Pancreas (tissue), 10 donors: ENCODE results near the gene LDLRAD1. TPM values are rescaled to one million over a fixed set of nuclear protein-coding genes. Genes with fewer than 3 reads are reported as not detected.

Experiments used
- ATAC-seq, 4 donors: fragments of 200-7000 bp; cut with Tn5 transposase; one replicate each; pipeline versions ENCODE4 v1.8.0 to v1.9.1; 2020; ENCODE audit warnings: mild to moderate bottlenecking in 4 of 4, moderate library complexity in 4 of 4
- DNase-seq, 6 donors: peaks; one replicate each; pipeline ENCODE4 v3.0.0-alpha.2; 2020
- FAIRE-seq: peaks from 2 replicates; lab custom pipeline; 2012; peaks lifted over from hg19 to GRCh38; lab: Jason Lieb, UNC
- H3K27ac ChIP-seq, 4 donors: fragments of 200-600 bp; sonication (generic); 1 replicate in 3 of 4; 2 replicates in 1 of 4; pipeline versions ENCODE4 v1.5.0 to v1.8.0; 2020
- H3K27me3 ChIP-seq, 4 donors: fragments of 200-600 bp; one replicate each; pipeline ENCODE4 v1.8.0; 2021
- H3K36me3 ChIP-seq, 3 donors: fragments of 200-600 bp; sonication (generic) in 1 of 3; one replicate each; pipeline versions ENCODE4 v1.5.0 to v1.8.0; 2020 to 2021
- H3K4me1 ChIP-seq, 3 donors: fragments of 200-600 bp; one replicate each; pipeline ENCODE4 v1.8.0; 2021
- H3K4me3 ChIP-seq, 4 donors: fragments of 200-600 bp; sonication (generic) in 2 of 4; one replicate each; pipeline versions ENCODE4 v1.5.0 to v1.8.0; 2020 to 2021
- H3K9me3 ChIP-seq, 4 donors: fragments of 200-600 bp; one replicate each; pipeline ENCODE4 v1.8.0; 2021
- WGBS, 2 donors: extraction: QIAGEN DNeasy Blood & Tissue Kit; methylation state at CpG; one replicate each; pipeline ENCODE4 v1.1.7; 2013; 5-methylcytosine and 5-hydroxymethylcytosine counted together
- intact Hi-C, 3 donors: fragments of 100-400 bp; cut with DNase I; formaldehyde crosslinking; loops; one replicate each; pipeline versions ENCODE4 v1.11.1 to v1.14.2; 2022
- polyA plus RNA-seq, 2 donors: library from polyadenylated mRNA; stranded (reverse); fragments of 200-250 nt; gene quantifications; one replicate each; pipeline ENCODE4 v1.2.3, GENCODE V29; 2013
- total RNA-seq, 6 donors: library from RNA; stranded (reverse); fragmentation: NEBNext Ultra II Directional in 4 of 6; extraction: Animal tissue kit (Norgen Biotek cat#: 25700) in 4 of 6; gene quantifications; one replicate each; pipeline versions ENCODE4 v1.2.1 to v1.2.4, GENCODE V29; 2021 to 2023
- TF ChIP-seq, protein P1 (sequence below), 4 donors: fragments of 200-600 bp; sonication (generic) in 3 of 4; IDR thresholded peaks; one replicate each; pipeline versions ENCODE4 v1.5.0 to v1.8.0; 2021; ENCODE audit warnings: antibody characterized with exemption in 4 of 4
- donor health status: healthy with polysubstance abuse.
- donor health status: DM: no; HTN: no; CAD: no; lungs with moderate emphysema.
- donor health status: DM: no; HTN: no; CAD: no.
- donor health status: control.
- donor health status: control.
- donor health status: Bipolar disorder and iron deficiency.
- donor health status: DM: yes; HTN: yes; CAD: no.
- donor health status: DM: no; HTN: no; CAD: no.
- donor health status: DM: no; HTN: no; CAD: no.
- donor health status: DM: yes; HTN: yes; CAD: no.

Gene LDLRAD1
- total and polyA plus RNA-seq, 8 donors: 0.08 to 0.29 (median 0.19) TPM; not detected in 3

DNA sequence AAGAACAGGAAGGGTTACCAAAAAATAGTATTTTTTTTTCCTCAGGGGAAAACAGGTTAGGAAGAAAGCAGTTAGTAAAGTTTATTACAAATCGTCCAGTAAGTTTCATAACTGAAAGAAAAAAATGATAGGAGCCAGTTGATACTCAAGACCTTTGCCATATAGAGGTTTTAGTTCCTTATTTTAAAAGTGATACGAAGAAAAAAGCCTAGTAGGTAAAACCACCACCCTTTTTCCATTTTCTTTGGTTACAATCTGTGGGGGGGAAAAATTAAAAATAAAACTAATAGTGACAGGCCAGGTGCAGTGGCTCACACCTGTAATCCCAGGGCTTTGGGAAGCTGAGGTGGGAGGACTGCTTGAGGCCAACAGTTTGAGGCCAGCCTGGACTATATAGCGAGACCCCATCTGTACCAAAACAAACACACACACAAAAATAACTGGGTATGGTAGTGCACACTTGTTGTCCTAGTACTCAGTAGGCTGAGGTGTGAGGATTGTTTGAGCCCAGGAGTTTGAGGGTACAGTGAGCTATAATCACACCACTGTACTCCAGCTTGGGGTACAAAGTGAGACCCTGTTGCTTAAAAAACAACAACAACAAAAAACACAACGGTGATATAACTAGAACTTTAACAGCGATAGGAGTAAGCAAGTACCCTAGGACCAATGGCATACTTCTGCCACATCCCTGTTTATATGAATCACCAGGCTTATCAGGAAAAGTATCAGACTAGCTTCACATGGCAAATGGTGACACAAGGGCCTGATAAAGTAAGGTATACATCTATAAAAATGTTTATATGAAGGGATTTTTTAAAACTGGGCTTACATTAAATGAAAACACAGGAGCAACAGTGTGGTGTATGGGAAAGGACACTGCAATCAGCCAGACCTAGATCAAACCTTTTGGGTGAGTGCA lies 29.7 kb upstream of the LDLRAD1 start:
- Histone ChIP-seq H3K4me3 (no peak overlapping the region), H3K27me3 (no peaks in the 10 kb centered on the region), H3K27ac (no peak overlapping the region), H3K4me1 (peaks cover 17 to 54% (median 19%) of the 10 kb centered on the region in 3 donors), H3K36me3 (peaks cover 0 to 8% (median 2%) of the 10 kb centered on the region in 3 donors), H3K9me3 (no peaks in the 10 kb centered on the region)
- DNase-seq (no peak), ATAC-seq (no peak), FAIRE-seq (no peak)
- 69 to 77% methylated on average over 5 of the region's 5 CpGs for WGBS, 2 donors
- TF ChIP-seq, protein P1, sequence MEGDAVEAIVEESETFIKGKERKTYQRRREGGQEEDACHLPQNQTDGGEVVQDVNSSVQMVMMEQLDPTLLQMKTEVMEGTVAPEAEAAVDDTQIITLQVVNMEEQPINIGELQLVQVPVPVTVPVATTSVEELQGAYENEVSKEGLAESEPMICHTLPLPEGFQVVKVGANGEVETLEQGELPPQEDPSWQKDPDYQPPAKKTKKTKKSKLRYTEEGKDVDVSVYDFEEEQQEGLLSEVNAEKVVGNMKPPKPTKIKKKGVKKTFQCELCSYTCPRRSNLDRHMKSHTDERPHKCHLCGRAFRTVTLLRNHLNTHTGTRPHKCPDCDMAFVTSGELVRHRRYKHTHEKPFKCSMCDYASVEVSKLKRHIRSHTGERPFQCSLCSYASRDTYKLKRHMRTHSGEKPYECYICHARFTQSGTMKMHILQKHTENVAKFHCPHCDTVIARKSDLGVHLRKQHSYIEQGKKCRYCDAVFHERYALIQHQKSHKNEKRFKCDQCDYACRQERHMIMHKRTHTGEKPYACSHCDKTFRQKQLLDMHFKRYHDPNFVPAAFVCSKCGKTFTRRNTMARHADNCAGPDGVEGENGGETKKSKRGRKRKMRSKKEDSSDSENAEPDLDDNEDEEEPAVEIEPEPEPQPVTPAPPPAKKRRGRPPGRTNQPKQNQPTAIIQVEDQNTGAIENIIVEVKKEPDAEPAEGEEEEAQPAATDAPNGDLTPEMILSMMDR (IDR thresholded peaks at IDR 0.05): no peak
- intact Hi-C loops: no loop called here

DNA sequence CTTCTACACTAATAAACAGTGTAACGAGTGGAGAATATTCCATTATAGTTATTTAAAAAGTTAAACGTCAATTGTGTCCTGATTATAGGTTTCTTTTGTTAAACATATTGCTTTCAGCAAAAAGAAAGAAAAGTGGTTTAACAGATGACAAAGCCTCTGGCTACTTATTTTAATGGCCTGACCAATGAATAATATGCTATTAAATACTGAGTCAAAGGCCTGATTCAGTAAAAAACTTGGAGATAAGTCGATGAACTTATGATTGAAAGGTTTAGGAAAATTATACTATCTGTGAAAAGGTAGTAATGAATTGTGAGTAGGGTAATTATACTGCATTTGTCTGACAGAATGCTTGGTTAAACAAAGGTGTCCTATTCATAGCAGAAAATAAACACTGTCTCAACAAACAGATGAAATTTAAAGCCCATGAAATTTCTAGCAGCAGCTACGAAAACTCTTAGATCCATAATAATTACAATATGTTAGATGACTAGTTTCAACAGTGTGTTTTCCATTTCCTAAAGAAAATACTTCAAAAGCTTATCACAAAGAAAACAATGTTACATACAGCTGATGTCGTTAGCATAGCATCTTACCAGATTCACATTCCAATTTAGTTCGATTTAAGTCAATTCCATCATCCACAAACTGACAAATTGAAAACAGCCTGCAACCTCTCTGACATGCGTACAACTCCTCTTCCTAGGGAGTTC lies 28.8 kb upstream of the LDLRAD1 start:
- FAIRE-seq: no peak
- peaks cover 17 to 52% (median 19%) of the 10 kb centered on the region in 3 donors for H3K4me1 ChIP-seq

DNA sequence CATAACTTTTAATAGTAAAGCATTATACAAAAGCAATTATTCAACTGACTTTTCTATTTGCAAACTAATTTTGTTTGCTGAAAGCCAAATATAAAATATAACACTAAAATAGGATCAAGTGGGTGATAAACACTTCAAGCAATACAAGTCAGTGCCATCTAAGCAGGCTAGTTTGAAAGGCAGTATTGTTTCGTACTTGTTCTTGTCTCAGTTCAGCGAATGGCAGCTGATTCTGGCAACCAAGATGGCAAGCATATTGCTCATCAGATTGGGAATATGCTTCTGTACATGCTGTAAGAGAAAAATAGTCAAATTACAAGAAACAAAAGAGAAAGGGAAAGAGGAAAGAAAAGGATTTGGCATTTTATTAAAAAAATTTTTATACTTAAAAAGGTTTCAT lies 27.5 kb upstream of the LDLRAD1 start:
- intact Hi-C loops: no loop called here
- Histone ChIP-seq H3K9me3 (no peaks in the 10 kb centered on the region), H3K27me3 (no peaks in the 10 kb centered on the region), H3K27ac (no peak overlapping the region), H3K36me3 (peaks cover 4 to 30% (median 21%) of the 10 kb centered on the region in 3 donors), H3K4me1 (peaks cover 10 to 41% (median 12%) of the 10 kb centered on the region in 3 donors), H3K4me3 (no peak overlapping the region)
- 95 to 98% methylated on average over 2 of the region's 2 CpGs for WGBS, 2 donors
- no peak for ATAC-seq
- FAIRE-seq: no peak
- TF ChIP-seq, protein P1 (IDR thresholded peaks at IDR 0.05): no peak
- DNase-seq: no peak

More for the DNA sequence above, 28.8 kb upstream of the LDLRAD1 start:
- Histone ChIP-seq H3K4me3 (no peak overlapping the region), H3K9me3 (no peaks in the 10 kb centered on the region), H3K27ac (no peak overlapping the region), H3K36me3 (peaks cover 4 to 17% (median 10%) of the 10 kb centered on the region in 3 donors), H3K27me3 (no peaks in the 10 kb centered on the region)
- TF ChIP-seq, protein P1 (IDR thresholded peaks at IDR 0.05): no peak
- 57 to 59% methylated on average over 7 of the region's 7 CpGs for WGBS, 2 donors
- ATAC-seq (no peak), DNase-seq (no peak)
- intact Hi-C loops: no loop called here

DNA sequence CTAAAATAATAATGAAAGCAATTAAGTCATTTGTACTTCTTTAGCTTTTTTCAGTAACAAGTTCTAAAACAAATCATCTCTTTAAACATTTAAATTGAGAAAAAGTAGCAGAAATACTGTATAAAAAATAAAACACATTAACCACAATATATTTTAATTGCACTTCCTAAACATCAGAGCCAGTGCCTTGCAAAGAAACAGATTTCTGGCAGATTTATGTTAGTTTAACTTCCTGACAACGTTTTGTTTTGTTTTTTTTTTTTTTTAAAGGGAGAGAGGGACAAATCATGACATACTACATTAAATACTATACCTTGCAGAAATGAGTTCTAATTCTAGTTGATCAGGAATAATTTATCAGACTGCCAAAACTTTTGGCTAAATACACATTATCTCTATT lies 23.8 kb upstream of the LDLRAD1 start:
- Histone ChIP-seq H3K27me3 (no peaks in the 10 kb centered on the region), H3K9me3 (no peaks in the 10 kb centered on the region), H3K36me3 (peaks cover 8 to 44% (median 38%) of the 10 kb centered on the region in 3 donors), H3K27ac (no peak overlapping the region), H3K4me3 (no peak overlapping the region), H3K4me1 (peaks cover 0 to 5% (median 2%) of the 10 kb centered on the region in 3 donors)
- DNase-seq: no peak
- TF ChIP-seq, protein P1 (IDR thresholded peaks at IDR 0.05): no peak
- FAIRE-seq: no peak
- no peak for ATAC-seq
- 0 to 5% methylated on average over 1 of the region's 1 CpG for WGBS, 2 donors
- intact Hi-C loops: no loop called here
